Activated CD4-positive, alpha-beta T cell treated with anti-CD3 and anti-CD28 coated beads, Interleukin-2, amount 10 ng/mL, durations not matched to agents 7 days and 5 days (primary cell): ENCODE measurements around the gene GRAMD1B. TPM values are rescaled to one million over a fixed set of nuclear protein-coding genes. Genes with fewer than 3 reads are reported as not detected.
"Not testable (repeated sequence)": the region's sequence is repeated elsewhere in the genome, so short reads cannot be mapped to it uniquely, and the experiment has no call there.

Experiments
- CTCF ChIA-PET: fragments of 350-600 bp; sonication (Branson Sonifier 250); formaldehyde crosslinking; loops from one replicate; lab custom pipeline; 2021; ENCODE audit warnings: antibody characterized with exemption; lab: Charles Lee
- POLR2A ChIA-PET: fragments of 350-600 bp; sonication (Branson Sonifier 250); formaldehyde crosslinking; loops from one replicate; lab custom pipeline; 2021; ENCODE audit warnings: antibody characterized with exemption; lab: Charles Lee
- DNase-seq: peaks from one replicate; pipeline ENCODE4 v3.0.0-alpha.2; 2020
- H3K27ac Mint-ChIP-seq: one replicate; pipeline ENCODE4 v1.8.0; 2021; ENCODE audit warnings: mild to moderate bottlenecking, moderate library complexity, mixed read lengths
- H3K27me3 Mint-ChIP-seq: one replicate; pipeline ENCODE4 v1.8.0; 2021; ENCODE audit warnings: mixed read lengths
- H3K36me3 Mint-ChIP-seq: one replicate; pipeline ENCODE4 v1.8.0; 2021; ENCODE audit warnings: low read depth, mixed read lengths
- H3K4me1 Mint-ChIP-seq: one replicate; pipeline ENCODE4 v1.8.0; 2021; ENCODE audit warnings: mixed read lengths
- H3K4me3 Mint-ChIP-seq: one replicate; pipeline ENCODE4 v1.8.0; 2021; ENCODE audit warnings: mild to moderate bottlenecking, moderate library complexity, mixed read lengths
- H3K9me3 Mint-ChIP-seq: one replicate; pipeline ENCODE4 v1.8.0; 2021; ENCODE audit warnings: mixed read lengths
- total RNA-seq, 2 experiments: library from RNA; stranded (reverse); gene quantifications; one replicate each; pipeline ENCODE4 v1.2.3, GENCODE V29; 2021

GRAMD1B gene
- total RNA-seq, 2 experiments from 2014 or later: 35.3 to 36.3 TPM

DNA sequence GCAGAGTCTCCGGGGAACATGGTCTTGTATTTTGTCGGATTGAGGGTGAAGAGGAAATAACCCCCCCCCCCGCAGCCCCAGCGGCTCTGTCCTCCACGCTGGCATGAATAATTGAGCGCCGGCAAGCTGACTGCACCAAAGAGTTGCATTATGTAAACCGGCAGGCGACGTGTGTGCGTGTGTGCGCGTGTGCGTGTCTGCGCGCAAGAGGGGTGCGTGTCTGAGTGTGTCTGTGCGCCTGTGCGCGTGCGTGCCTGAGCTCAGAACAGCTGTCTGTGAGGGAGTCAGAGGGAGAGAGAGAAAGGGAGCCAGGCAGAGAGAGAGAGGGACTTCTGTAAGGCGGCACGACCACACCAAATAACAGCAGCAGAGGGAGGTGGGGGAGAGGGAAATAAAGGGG lies 129.9 kb downstream of the GRAMD1B start:
- peaks cover 21% of the 10 kb centered on the region for H3K4me1 Mint-ChIP-seq
- POLR2A ChIA-PET: no interaction called here
- no peaks in the 10 kb centered on the region for H3K36me3 Mint-ChIP-seq
- no peaks in the 10 kb centered on the region for H3K9me3 Mint-ChIP-seq
- CTCF ChIA-PET: interaction anchor here (0.5 to 1.4 kb wide), 2 partner anchors 13 to 1483 kb away, joined by 3 read pairs; no protein-coding TSS in a partner anchor
- peak; percentile 61 for DNase-seq
- H3K27ac Mint-ChIP-seq: peak overlapping the region; percentile 67
- H3K27me3 Mint-ChIP-seq: no peaks in the 10 kb centered on the region
- peak overlapping the region; percentile 57 for H3K4me3 Mint-ChIP-seq

DNA sequence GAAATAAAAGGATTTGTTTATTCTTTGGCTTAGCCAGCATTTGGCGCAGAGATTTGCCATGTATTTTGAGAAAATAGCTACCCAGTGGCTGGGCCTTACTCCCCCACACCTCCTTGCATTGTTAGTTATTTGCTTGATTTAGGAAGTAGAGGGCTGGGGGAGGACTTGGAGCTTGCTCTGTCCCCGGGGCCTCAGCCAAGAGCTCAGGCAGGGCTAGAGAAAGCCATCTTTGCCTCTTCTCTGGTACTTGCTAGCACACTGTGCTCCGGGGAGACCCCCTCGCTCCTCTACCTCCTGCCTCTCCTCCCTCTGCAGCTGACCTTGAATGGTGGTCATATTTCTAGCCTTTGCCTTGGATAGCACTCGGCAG lies 131.3 kb downstream of the GRAMD1B start:
- Mint-ChIP-seq H3K36me3 (no peaks in the 10 kb centered on the region), H3K9me3 (no peaks in the 10 kb centered on the region), H3K27me3 (no peaks in the 10 kb centered on the region), H3K4me3 (no peak overlapping the region), H3K4me1 (peaks cover 21% of the 10 kb centered on the region), H3K27ac (no peak overlapping the region)
- ChIA-PET POLR2A (interaction anchor here (0.5 kb wide), 1 partner anchor 196 kb away, joined by 5 read pairs; no protein-coding TSS in a partner anchor), CTCF (interaction anchor here (0.9 to 1.4 kb wide), 2 partner anchors 10 to 15 kb away, joined by 3 to 5 read pairs; no protein-coding TSS in a partner anchor)
- DNase-seq: no peak

DNA sequence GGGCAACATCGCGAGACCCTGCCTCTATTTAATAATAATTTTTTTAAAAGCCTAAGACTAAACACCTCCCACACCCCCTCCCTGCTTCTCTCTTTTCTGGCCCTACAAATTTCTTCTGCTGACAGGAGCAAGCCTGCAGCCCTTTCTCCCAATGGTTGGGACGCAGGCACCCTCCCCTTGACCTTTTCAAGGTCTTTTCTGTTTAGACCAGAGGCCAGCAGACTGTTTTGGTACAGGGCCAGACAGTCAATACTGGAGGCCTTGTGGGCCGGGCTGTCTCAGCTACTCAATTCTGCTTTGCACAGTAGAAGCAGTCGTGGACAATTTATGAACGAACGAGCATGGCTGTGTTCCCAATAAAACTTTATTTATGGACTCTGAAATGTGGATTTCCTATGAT lies 132.1 kb downstream of the GRAMD1B start:
- Mint-ChIP-seq H3K4me3 (no peak overlapping the region), H3K27me3 (no peaks in the 10 kb centered on the region), H3K36me3 (no peaks in the 10 kb centered on the region), H3K4me1 (peaks cover 21% of the 10 kb centered on the region), H3K27ac (no peak overlapping the region), H3K9me3 (no peaks in the 10 kb centered on the region)
- no peak for DNase-seq
- ChIA-PET POLR2A (no interaction called here), CTCF (no interaction called here)

DNA sequence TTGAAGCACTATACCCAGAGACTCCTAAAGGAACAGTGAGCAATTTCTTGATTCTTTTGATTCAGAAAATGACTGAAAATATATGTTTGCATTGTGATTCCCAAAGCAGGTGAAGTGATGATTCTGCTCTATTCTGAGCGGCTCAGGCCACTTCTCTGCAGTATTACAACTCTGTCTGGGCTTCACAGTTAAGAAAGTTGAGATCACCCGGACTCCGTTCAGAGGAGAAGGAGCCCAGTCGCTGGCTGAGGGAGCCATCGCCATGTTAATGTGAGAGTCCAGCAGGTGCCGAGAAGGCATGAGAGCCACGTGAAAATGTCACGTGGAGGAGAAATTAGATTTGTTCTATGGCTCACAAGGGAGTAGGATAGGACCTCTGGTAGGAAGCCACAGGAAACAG lies 132.8 kb downstream of the GRAMD1B start:
- Mint-ChIP-seq H3K9me3 (no peaks in the 10 kb centered on the region), H3K36me3 (no peaks in the 10 kb centered on the region), H3K4me1 (peaks cover 21% of the 10 kb centered on the region), H3K27ac (no peak overlapping the region), H3K4me3 (no peak overlapping the region), H3K27me3 (no peaks in the 10 kb centered on the region)
- no peak for DNase-seq
- CTCF ChIA-PET: no interaction called here
- POLR2A ChIA-PET: no interaction called here

DNA sequence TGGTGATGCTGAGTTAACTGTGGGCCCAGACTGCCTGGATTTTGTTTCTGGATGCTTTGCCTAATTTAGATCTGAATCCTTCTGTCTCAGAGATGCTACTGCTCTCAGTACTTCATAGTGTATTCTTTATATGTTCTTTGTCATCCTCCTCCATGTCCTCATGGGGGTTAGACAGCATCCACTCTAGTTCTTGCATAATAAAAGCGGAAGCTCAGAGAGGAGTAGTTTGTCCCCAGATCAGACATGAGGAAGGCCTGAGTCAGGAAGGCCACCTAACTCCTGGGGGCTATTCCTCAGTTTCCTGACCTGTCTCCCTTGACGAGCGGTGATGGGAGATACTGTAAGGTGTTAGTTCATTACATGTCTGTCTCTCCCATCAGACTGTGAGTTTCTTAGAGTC lies 134.2 kb downstream of the GRAMD1B start:
- Mint-ChIP-seq H3K27me3 (no peaks in the 10 kb centered on the region), H3K27ac (no peak overlapping the region), H3K4me3 (no peak overlapping the region), H3K36me3 (no peaks in the 10 kb centered on the region), H3K9me3 (no peaks in the 10 kb centered on the region), H3K4me1 (peaks cover 19% of the 10 kb centered on the region)
- DNase-seq: no peak
- ChIA-PET CTCF (no interaction called here), POLR2A (no interaction called here)

DNA sequence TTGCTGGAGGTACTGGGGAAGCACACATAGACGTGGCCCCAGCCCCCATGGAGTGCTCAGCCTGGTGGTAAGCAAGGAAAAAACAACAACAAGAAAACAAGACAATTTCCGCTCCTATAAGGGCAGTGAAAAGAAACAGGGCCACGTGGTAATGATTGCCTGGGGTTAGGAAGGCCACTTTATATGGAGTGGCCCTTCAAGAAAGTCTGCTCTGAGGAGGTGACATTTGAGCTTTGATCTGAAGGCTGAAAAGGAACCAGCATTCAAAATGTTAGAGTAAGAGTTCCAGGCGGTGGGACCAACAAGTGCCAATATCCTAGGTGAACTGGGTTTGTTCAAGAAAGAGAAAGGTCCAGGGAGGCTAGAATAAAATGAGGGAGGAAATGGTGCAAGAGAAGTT lies 136.8 kb downstream of the GRAMD1B start:
- ChIA-PET POLR2A (no interaction called here), CTCF (interaction anchor here (0.8 to 1.2 kb wide), 2 partner anchors 12 to 13 kb away, joined by 4 to 5 read pairs; no protein-coding TSS in a partner anchor)
- no peak for DNase-seq
- H3K27ac Mint-ChIP-seq: no peak overlapping the region
- no peaks in the 10 kb centered on the region for H3K9me3 Mint-ChIP-seq
- no peaks in the 10 kb centered on the region for H3K27me3 Mint-ChIP-seq
- H3K4me3 Mint-ChIP-seq: no peak overlapping the region
- H3K4me1 Mint-ChIP-seq: peaks cover 2% of the 10 kb centered on the region
- no peaks in the 10 kb centered on the region for H3K36me3 Mint-ChIP-seq

DNA sequence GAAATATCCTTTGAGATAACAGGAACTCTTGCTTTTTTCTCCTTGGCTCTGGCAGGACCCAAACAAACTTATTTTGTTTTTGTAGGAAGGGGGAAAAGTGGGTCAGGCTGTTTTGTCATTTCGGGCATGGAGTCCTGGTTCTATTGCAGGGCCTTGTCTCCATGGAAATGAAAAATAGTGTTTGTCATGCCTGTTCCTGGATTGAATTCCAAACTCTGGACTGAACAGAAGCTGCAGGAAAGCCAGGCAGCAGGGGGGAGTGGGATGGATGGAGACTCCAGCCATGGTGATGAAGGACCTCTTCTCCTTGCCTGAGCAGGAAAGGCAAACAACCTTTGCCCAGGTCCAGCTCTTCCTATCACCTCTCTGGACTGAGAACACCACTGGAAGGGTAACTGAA lies 137.4 kb downstream of the GRAMD1B start:
- Mint-ChIP-seq H3K27me3 (no peaks in the 10 kb centered on the region), H3K4me3 (no peak overlapping the region), H3K4me1 (peaks cover 2% of the 10 kb centered on the region), H3K36me3 (no peaks in the 10 kb centered on the region), H3K9me3 (no peaks in the 10 kb centered on the region), H3K27ac (peak overlapping the region; percentile 27)
- ChIA-PET CTCF (interaction anchor here (1.2 kb wide), 1 partner anchor 13 kb away, joined by 5 read pairs; no protein-coding TSS in a partner anchor), POLR2A (no interaction called here)
- DNase-seq: no peak

DNA sequence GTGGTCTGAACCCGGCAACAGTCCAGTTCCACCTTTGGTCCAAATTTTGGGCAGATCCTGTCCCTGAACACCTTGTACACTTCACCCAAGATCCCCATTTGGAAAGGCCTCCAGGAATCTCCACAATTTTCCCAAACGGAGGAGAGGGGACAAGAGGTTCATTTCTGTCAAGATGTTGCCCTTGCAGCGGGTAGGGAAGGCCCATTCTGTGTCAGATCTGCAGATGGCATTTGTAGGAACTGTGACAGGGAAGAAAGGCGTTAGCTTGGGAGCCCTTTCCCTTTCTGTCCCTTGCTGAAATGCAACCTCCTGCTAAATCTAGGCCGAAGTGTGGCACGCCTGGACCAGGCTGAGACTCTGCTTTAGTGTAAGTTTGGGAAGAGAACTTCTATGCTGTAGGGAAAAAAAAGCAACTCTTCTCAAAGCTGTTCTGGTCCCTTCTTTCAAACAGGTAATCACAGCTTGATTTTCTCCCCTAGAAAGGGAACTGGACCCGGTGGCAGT lies 138.3 kb downstream of the GRAMD1B start:
- Mint-ChIP-seq H3K27ac (no peak overlapping the region), H3K36me3 (no peaks in the 10 kb centered on the region), H3K4me3 (no peak overlapping the region), H3K9me3 (no peaks in the 10 kb centered on the region), H3K4me1 (no peaks in the 10 kb centered on the region), H3K27me3 (no peaks in the 10 kb centered on the region)
- CTCF ChIA-PET: interaction anchor here (1.0 to 1.2 kb wide), 2 partner anchors 9 to 14 kb away, joined by 3 to 4 read pairs; no protein-coding TSS in a partner anchor
- POLR2A ChIA-PET: no interaction called here
- no peak for DNase-seq

DNA sequence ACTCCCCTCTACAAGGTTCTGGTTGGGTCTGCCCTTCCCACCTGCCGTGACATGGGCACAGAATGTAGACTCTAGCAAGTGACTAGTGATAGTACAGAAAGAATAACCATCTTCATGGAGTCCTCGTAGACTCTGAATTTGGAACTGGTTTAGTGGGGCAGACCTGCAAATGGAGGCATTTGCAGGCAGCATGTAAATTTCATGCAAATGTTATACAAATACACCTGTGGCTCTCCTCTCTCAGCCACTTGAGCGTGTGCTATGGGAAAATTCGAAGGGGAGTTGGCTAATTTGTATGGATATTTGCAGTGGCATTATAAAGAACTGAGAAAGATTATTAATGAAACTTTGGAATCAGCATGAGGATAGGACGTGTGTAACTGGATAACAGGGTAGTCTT lies 139.3 kb downstream of the GRAMD1B start:
- Mint-ChIP-seq H3K4me3 (no peak overlapping the region), H3K27me3 (no peaks in the 10 kb centered on the region), H3K9me3 (no peaks in the 10 kb centered on the region), H3K36me3 (no peaks in the 10 kb centered on the region), H3K4me1 (no peaks in the 10 kb centered on the region), H3K27ac (no peak overlapping the region)
- POLR2A ChIA-PET: no interaction called here
- DNase-seq: no peak
- CTCF ChIA-PET: interaction anchor here (0.6 to 1.2 kb wide), 3 partner anchors 10 to 446 kb away, joined by 3 to 6 read pairs (median 4); no protein-coding TSS in a partner anchor

DNA sequence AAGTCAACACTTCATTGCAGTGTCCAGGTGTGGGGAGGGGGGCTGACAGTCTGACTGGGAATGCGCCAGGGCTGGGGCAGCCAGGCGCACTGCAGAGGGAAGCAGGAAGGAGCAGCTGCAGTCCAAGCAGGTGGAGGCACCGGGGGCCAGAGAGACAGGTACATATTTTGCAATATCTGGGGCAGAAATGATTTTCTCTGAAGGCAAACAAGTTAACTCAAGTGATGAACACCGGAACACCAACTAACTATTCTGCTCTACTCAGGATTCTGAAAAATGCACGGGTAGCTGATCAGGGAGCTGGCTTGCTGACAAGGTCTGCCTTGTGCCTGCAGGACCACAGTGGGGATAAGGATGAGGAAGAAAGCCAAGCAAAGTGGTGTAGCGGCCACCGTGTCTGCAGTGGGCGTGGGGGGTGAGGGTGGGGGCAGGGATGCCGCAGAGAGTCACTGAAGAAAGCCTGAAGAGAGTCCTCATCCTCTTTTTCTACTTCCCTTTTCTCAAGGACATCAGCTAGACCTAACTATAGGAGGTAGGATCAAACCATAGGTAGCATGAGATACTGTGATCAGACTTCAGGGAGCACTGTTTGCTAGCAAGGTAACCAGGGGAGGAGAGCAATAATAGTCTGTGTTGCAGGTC lies 141.0 kb downstream of the GRAMD1B start:
- CTCF ChIA-PET: interaction anchor here (1.6 to 1.7 kb wide), 2 partner anchors 10 to 16 kb away, joined by 5 read pairs; no protein-coding TSS in a partner anchor
- Mint-ChIP-seq H3K27me3 (no peaks in the 10 kb centered on the region), H3K4me1 (peaks cover 2% of the 10 kb centered on the region), H3K4me3 (no peak overlapping the region), H3K9me3 (no peaks in the 10 kb centered on the region), H3K36me3 (no peaks in the 10 kb centered on the region), H3K27ac (no peak overlapping the region)
- DNase-seq: no peak
- POLR2A ChIA-PET: no interaction called here

DNA sequence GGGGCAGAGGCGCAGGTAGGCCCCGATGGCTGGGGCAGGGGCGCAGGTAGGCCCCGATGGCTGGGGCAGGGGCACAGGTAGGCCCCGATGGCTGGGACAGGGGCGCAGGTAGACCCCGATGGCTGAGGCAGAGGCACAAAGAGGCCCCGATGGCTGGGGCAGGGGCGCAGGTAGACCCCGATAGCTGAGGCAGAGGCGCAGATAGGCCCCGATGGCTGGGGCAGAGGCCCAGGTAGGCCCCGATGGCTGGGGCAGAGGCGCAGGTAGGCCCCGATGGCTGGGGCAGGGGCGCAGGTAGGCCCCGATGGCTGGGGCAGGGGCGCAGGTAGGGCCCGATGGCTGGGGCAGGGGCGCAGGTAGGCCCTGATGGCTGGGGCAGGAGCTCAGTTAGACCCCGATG lies 142.7 kb downstream of the GRAMD1B start:
- H3K4me3 Mint-ChIP-seq, H3K27me3 Mint-ChIP-seq, H3K27ac Mint-ChIP-seq, POLR2A ChIA-PET, H3K36me3 Mint-ChIP-seq, DNase-seq, H3K9me3 Mint-ChIP-seq, CTCF ChIA-PET: not testable (repeated sequence)
- peaks cover 12% of the 10 kb centered on the region for H3K4me1 Mint-ChIP-seq

DNA sequence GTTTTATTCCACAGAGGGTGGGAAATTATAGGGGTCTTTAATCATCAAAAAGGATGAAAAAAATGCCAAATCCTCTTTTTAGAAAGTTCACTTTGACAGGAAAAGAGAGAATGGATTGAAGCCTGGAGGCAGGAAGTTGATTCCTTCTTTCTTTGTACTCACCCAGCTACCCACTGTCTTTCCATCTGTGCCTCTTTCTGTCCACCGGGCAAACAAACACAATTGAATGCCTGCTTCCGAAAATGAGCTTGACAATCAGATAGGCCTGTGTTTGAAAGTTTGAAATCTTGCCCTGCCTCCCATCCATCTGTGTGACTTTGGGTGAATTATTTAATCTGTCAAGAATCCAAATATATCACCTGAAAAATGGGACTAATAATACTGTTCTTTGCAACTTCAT lies 143.2 kb downstream of the GRAMD1B start:
- Mint-ChIP-seq H3K4me1 (peaks cover 12% of the 10 kb centered on the region), H3K9me3 (no peaks in the 10 kb centered on the region), H3K27me3 (no peaks in the 10 kb centered on the region), H3K4me3 (no peak overlapping the region), H3K36me3 (no peaks in the 10 kb centered on the region), H3K27ac (no peak overlapping the region)
- CTCF ChIA-PET: no interaction called here
- POLR2A ChIA-PET: no interaction called here
- DNase-seq: no peak

DNA sequence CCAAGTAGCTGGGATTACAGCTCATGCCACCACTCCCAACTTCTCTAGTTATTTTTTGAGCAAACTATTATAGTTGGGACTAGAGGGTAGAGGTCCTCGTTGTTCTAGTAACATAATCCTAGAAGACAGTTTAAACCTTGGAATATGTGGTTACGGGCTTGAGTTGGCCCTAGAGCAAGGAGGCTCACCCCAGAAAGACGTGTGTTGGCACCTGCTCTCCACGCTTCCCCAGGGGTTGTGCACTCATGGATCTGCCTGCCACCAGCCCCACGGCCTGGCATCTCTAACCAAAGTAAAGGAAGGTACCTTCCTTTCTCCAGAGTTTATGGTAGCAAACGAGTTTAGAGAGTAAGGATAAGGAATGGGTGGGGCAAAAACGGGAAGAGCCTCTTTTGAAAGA lies 145.4 kb downstream of the GRAMD1B start:
- no peak for DNase-seq
- Mint-ChIP-seq H3K9me3 (no peaks in the 10 kb centered on the region), H3K36me3 (no peaks in the 10 kb centered on the region), H3K4me1 (peaks cover 14% of the 10 kb centered on the region), H3K27ac (no peak overlapping the region), H3K27me3 (no peaks in the 10 kb centered on the region), H3K4me3 (no peak overlapping the region)
- ChIA-PET POLR2A (no interaction called here), CTCF (no interaction called here)
